Activated naive CD4-positive, alpha-beta T cell treated with anti-CD3 and anti-CD28 coated beads for 36 hours (primary cell): ENCODE data around the gene SLC7A8. TPM values are rescaled to one million over a fixed set of nuclear protein-coding genes. Genes with fewer than 3 reads are reported as not detected.

Experiments
- CTCF ChIA-PET: fragments of 350-600 bp; sonication (Branson Sonifier 250); formaldehyde crosslinking; loops from one replicate; lab custom pipeline; 2021; ENCODE audit warnings: antibody characterized with exemption; lab: Charles Lee
- DNase-seq: peaks from one replicate; pipeline ENCODE4 v3.0.0-alpha.2; 2020
- H3K27ac Mint-ChIP-seq: one replicate; pipeline ENCODE4 v1.8.0; 2021; ENCODE audit warnings: mild to moderate bottlenecking, mixed read lengths
- H3K27me3 Mint-ChIP-seq: one replicate; pipeline ENCODE4 v1.8.0; 2021; ENCODE audit warnings: low read depth, mixed read lengths
- H3K36me3 Mint-ChIP-seq: one replicate; pipeline ENCODE4 v1.8.0; 2021; ENCODE audit warnings: low read depth, mixed read lengths
- H3K4me1 Mint-ChIP-seq: one replicate; pipeline ENCODE4 v1.8.0; 2021; ENCODE audit warnings: low read depth, mixed read lengths
- H3K4me3 Mint-ChIP-seq: one replicate; pipeline ENCODE4 v1.8.0; 2021; ENCODE audit warnings: mild to moderate bottlenecking, moderate library complexity, mixed read lengths
- H3K9me3 Mint-ChIP-seq: one replicate; pipeline ENCODE4 v1.8.0; 2021; ENCODE audit warnings: mixed read lengths
- intact Hi-C: fragments of 100-400 bp; cut with micrococcal nuclease; formaldehyde crosslinking; loops from one replicate; pipeline ENCODE4 v1.15.1; 2023
- total RNA-seq, 2 experiments: library from RNA; stranded (reverse); gene quantifications; one replicate each; pipeline ENCODE4 v1.2.3, GENCODE V29; 2021

Gene SLC7A8
- total RNA-seq, 2 experiments from 2014 or later, result 0.79 to 1.1 TPM

- Mint-ChIP-seq H3K4me3 (peak within 1 kb of the TSS; percentile 35), H3K27me3 (no peaks in the 10 kb centered on the region), H3K4me1 (peaks cover 45% of the 10 kb centered on the region), H3K36me3 (no peaks in the 10 kb centered on the region), H3K9me3 (no peaks in the 10 kb centered on the region), H3K27ac (peak within 1 kb of the TSS; percentile 87)
- CTCF ChIA-PET, result interaction anchor here (0.6 to 9.6 kb wide), 12 partner anchors 8 to 261 kb away, joined by 3 to 298 read pairs (median 24); partner anchors contain the start of genes ACIN1, C14orf119, RNF212B and SLC7A8
- intact Hi-C loops, result no loop called here
- DNase-seq, result no peak
These were observed 64.7 kb downstream of the SLC7A8 start, which contains the start of gene CEBPE for GRCh38 chr14:23118506-23119362. CEBPE (minus strand) TSS chr14:23119255; CDS start chr14:23119091, 164 bp downstream.

- CTCF ChIA-PET, result interaction anchor here (0.5 to 9.6 kb wide), 5 partner anchors 21 to 178 kb away, joined by 4 to 298 read pairs (median 30); partner anchors contain the start of genes ACIN1, C14orf119 and SLC7A8
- Mint-ChIP-seq H3K27me3 (no peaks in the 10 kb centered on the region), H3K9me3 (no peaks in the 10 kb centered on the region), H3K27ac (no peak overlapping the region), H3K36me3 (no peaks in the 10 kb centered on the region), H3K4me3 (no peak overlapping the region), H3K4me1 (peaks cover 45% of the 10 kb centered on the region)
- intact Hi-C loops, result no loop called here
- no peak for DNase-seq
These were observed 66.0 kb downstream of the SLC7A8 start for GRCh38 chr14:23117371-23118020.

GRCh38 chr14:23115918-23116317, 67.5 kb downstream of the SLC7A8 start:
- intact Hi-C loops, result no loop called here
- H3K4me3 Mint-ChIP-seq, result no peak overlapping the region
- H3K36me3 Mint-ChIP-seq, result no peaks in the 10 kb centered on the region
- H3K27me3 Mint-ChIP-seq, result no peaks in the 10 kb centered on the region
- H3K4me1 Mint-ChIP-seq, result peaks cover 37% of the 10 kb centered on the region
- DNase-seq, result no peak
- no peaks in the 10 kb centered on the region for H3K9me3 Mint-ChIP-seq
- no peak overlapping the region for H3K27ac Mint-ChIP-seq
- CTCF ChIA-PET, result interaction anchor here (0.6 to 0.9 kb wide), 2 partner anchors 8 to 39 kb away, joined by 3 read pairs; no protein-coding TSS in a partner anchor

- DNase-seq, result no peak
- intact Hi-C loops, result no loop called here
- no peaks in the 10 kb centered on the region for H3K36me3 Mint-ChIP-seq
- H3K27me3 Mint-ChIP-seq, result no peaks in the 10 kb centered on the region
- CTCF ChIA-PET, result interaction anchor here (0.9 to 1.0 kb wide), 2 partner anchors 9 to 39 kb away, joined by 3 to 4 read pairs; no protein-coding TSS in a partner anchor
- H3K9me3 Mint-ChIP-seq, result no peaks in the 10 kb centered on the region
- peaks cover 30% of the 10 kb centered on the region for H3K4me1 Mint-ChIP-seq
- H3K27ac Mint-ChIP-seq, result no peak overlapping the region
- no peak overlapping the region for H3K4me3 Mint-ChIP-seq
These were observed 68.3 kb downstream of the SLC7A8 start for GRCh38 chr14:23115039-23115731.

- intact Hi-C loops, result no loop called here
- no peaks in the 10 kb centered on the region for H3K36me3 Mint-ChIP-seq
- no peak for DNase-seq
- peaks cover 25% of the 10 kb centered on the region for H3K4me1 Mint-ChIP-seq
- H3K4me3 Mint-ChIP-seq, result no peak overlapping the region
- H3K27me3 Mint-ChIP-seq, result no peaks in the 10 kb centered on the region
- H3K27ac Mint-ChIP-seq, result no peak overlapping the region
- H3K9me3 Mint-ChIP-seq, result no peaks in the 10 kb centered on the region
- CTCF ChIA-PET, result interaction anchor here (0.8 to 1.0 kb wide), 3 partner anchors 9 to 108 kb away, joined by 3 to 4 read pairs (median 3); no protein-coding TSS in a partner anchor
These were observed 68.8 kb downstream of the SLC7A8 start for GRCh38 chr14:23114669-23115038.

- intact Hi-C loops, result no loop called here
- Mint-ChIP-seq H3K36me3 (no peaks in the 10 kb centered on the region), H3K4me1 (peaks cover 19% of the 10 kb centered on the region), H3K9me3 (no peaks in the 10 kb centered on the region), H3K4me3 (no peak overlapping the region), H3K27ac (no peak overlapping the region), H3K27me3 (no peaks in the 10 kb centered on the region)
- DNase-seq, result no peak
- CTCF ChIA-PET, result interaction anchor here (0.8 to 2.0 kb wide), 2 partner anchors 45 to 107 kb away, joined by 3 to 7 read pairs; no protein-coding TSS in a partner anchor
These were observed 69.4 kb downstream of the SLC7A8 start for GRCh38 chr14:23114120-23114458.

GRCh38 chr14:23113431-23114119, 69.9 kb downstream of the SLC7A8 start:
- Mint-ChIP-seq H3K9me3 (no peaks in the 10 kb centered on the region), H3K4me3 (no peak overlapping the region), H3K27ac (no peak overlapping the region), H3K36me3 (no peaks in the 10 kb centered on the region), H3K27me3 (no peaks in the 10 kb centered on the region), H3K4me1 (peaks cover 15% of the 10 kb centered on the region)
- intact Hi-C loops, result no loop called here
- DNase-seq, result no peak
- CTCF ChIA-PET, result interaction anchor here (0.8 to 5.5 kb wide), 4 partner anchors 7 to 107 kb away, joined by 3 to 49 read pairs (median 6); partner anchors contain the start of gene CEBPE

GRCh38 chr14:23112359-23113178, 70.9 kb downstream of the SLC7A8 start:
- Mint-ChIP-seq H3K9me3 (no peaks in the 10 kb centered on the region), H3K4me1 (peaks cover 5% of the 10 kb centered on the region), H3K27me3 (no peaks in the 10 kb centered on the region), H3K36me3 (no peaks in the 10 kb centered on the region), H3K4me3 (no peak overlapping the region), H3K27ac (no peak overlapping the region)
- CTCF ChIA-PET, result interaction anchor here (0.9 to 5.5 kb wide), 6 partner anchors 8 to 114 kb away, joined by 4 to 49 read pairs (median 6); partner anchors contain the start of gene CEBPE
- intact Hi-C loops, result no loop called here
- DNase-seq, result no peak

- no peaks in the 10 kb centered on the region for H3K36me3 Mint-ChIP-seq
- H3K27ac Mint-ChIP-seq, result no peak overlapping the region
- no peak overlapping the region for H3K4me3 Mint-ChIP-seq
- peaks cover 4% of the 10 kb centered on the region for H3K4me1 Mint-ChIP-seq
- H3K9me3 Mint-ChIP-seq, result no peaks in the 10 kb centered on the region
- intact Hi-C loops, result no loop called here
- no peak for DNase-seq
- CTCF ChIA-PET, result interaction anchor here (0.9 to 5.5 kb wide), 8 partner anchors 10 to 79 kb away, joined by 3 to 49 read pairs (median 6); partner anchors contain the start of gene CEBPE
- H3K27me3 Mint-ChIP-seq, result no peaks in the 10 kb centered on the region
These were observed 72.7 kb downstream of the SLC7A8 start for GRCh38 chr14:23110579-23111365.

- intact Hi-C loops, result loop anchor here (1.0 kb wide), 2 partner anchors 32 to 40 kb away; no protein-coding TSS in a partner anchor
- CTCF ChIA-PET, result interaction anchor here (0.6 to 5.5 kb wide), 6 partner anchors 11 to 138 kb away, joined by 3 to 49 read pairs (median 10); partner anchors contain the start of gene CEBPE
- Mint-ChIP-seq H3K4me3 (no peak overlapping the region), H3K9me3 (no peaks in the 10 kb centered on the region), H3K27ac (no peak overlapping the region), H3K36me3 (no peaks in the 10 kb centered on the region), H3K27me3 (no peaks in the 10 kb centered on the region), H3K4me1 (peaks cover 4% of the 10 kb centered on the region)
- no peak for DNase-seq
These were observed 73.7 kb downstream of the SLC7A8 start for GRCh38 chr14:23109769-23110168.
